Activated B cell treated with CpG ODN at 0.5 μM for 24 hours (primary cell): ENCODE results near the gene HRH2. TPM values are rescaled to one million over a fixed set of nuclear protein-coding genes. Genes with fewer than 3 reads are reported as not detected.

Experiments used
- ATAC-seq: fragments of 200-7000 bp; cut with Tn5 transposase; one replicate; pipeline ENCODE4 v1.10.0; 2021; ENCODE audit warnings: low read depth, mild to moderate bottlenecking, moderate library complexity
- CTCF ChIA-PET: fragments of 350-600 bp; sonication (Branson Sonifier 250); formaldehyde crosslinking; loops from one replicate; lab custom pipeline; 2021; ENCODE audit warnings: antibody characterized with exemption; lab: Charles Lee
- POLR2A ChIA-PET: fragments of 350-600 bp; sonication (Branson Sonifier 250); formaldehyde crosslinking; loops from one replicate; lab custom pipeline; 2021; ENCODE audit warnings: antibody characterized with exemption; lab: Charles Lee
- DNase-seq: peaks from one replicate; pipeline ENCODE4 v3.0.0; 2022
- H3K27ac Mint-ChIP-seq: one replicate; pipeline ENCODE4 v1.8.0; 2020; ENCODE audit warnings: mixed read lengths
- H3K27me3 Mint-ChIP-seq: one replicate; pipeline ENCODE4 v1.8.0; 2021; ENCODE audit warnings: mixed read lengths
- H3K36me3 Mint-ChIP-seq: one replicate; pipeline ENCODE4 v1.8.0; 2021; ENCODE audit warnings: low read depth, mixed read lengths
- H3K4me1 Mint-ChIP-seq: one replicate; pipeline ENCODE4 v1.8.0; 2021; ENCODE audit warnings: mixed read lengths
- H3K4me3 Mint-ChIP-seq: one replicate; pipeline ENCODE4 v1.8.0; 2020; ENCODE audit warnings: mild to moderate bottlenecking, mixed read lengths
- H3K9me3 Mint-ChIP-seq: one replicate; pipeline ENCODE4 v1.8.0; 2020; ENCODE audit warnings: mixed read lengths
- CTCF ChIP-seq: fragments of 200-600 bp; IDR thresholded peaks from one replicate; pipeline ENCODE4 v1.8.0; 2022; ENCODE audit warnings: antibody characterized with exemption, mild to moderate bottlenecking
- intact Hi-C: fragments of 100-400 bp; cut with micrococcal nuclease; formaldehyde crosslinking; loops from one replicate; pipeline ENCODE4 v1.15.1; 2024
- total RNA-seq: library from RNA; stranded (reverse); gene quantifications from 2 replicates; pipeline ENCODE4 v1.2.3, GENCODE V29; 2022

The HRH2 gene
- total RNA-seq, 1 donor from 2014 or later = not detected

GRCh38 chr5:175690586-175690985 is 32.7 kb downstream of the HRH2 start:
- no peaks in the 10 kb centered on the region for H3K4me1 Mint-ChIP-seq
- POLR2A ChIA-PET = no interaction called here

GRCh38 chr5:175691761-175692160 is 33.9 kb downstream of the HRH2 start:
- CTCF ChIA-PET = no interaction called here
- H3K4me1 Mint-ChIP-seq = peaks cover 5% of the 10 kb centered on the region
- peaks cover 21% of the 10 kb centered on the region for H3K27me3 Mint-ChIP-seq
- H3K36me3 Mint-ChIP-seq = no peaks in the 10 kb centered on the region
- intact Hi-C loops = no loop called here
- POLR2A ChIA-PET = no interaction called here
- DNase-seq (no peak), ATAC-seq (no peak)
- no peak for TF ChIP-seq CTCF
- no peaks in the 10 kb centered on the region for H3K9me3 Mint-ChIP-seq
- no peak overlapping the region for H3K4me3 Mint-ChIP-seq
- no peak overlapping the region for H3K27ac Mint-ChIP-seq

More at GRCh38 chr5:175690586-175690985, 32.7 kb downstream of the HRH2 start:
- Mint-ChIP-seq H3K4me3 (no peak overlapping the region), H3K9me3 (no peaks in the 10 kb centered on the region), H3K36me3 (no peaks in the 10 kb centered on the region), H3K27me3 (peaks cover 21% of the 10 kb centered on the region), H3K27ac (no peak overlapping the region)
- DNase-seq (no peak), ATAC-seq (no peak)
- intact Hi-C loops = no loop called here
- CTCF ChIA-PET = interaction anchor here (0.7 kb wide), 1 partner anchor 154 kb away, joined by 3 read pairs; no protein-coding TSS in a partner anchor
- no peak for TF ChIP-seq CTCF

- ChIA-PET CTCF (no interaction called here), POLR2A (no interaction called here)
- H3K4me3 Mint-ChIP-seq = no peak overlapping the region
- H3K36me3 Mint-ChIP-seq = no peaks in the 10 kb centered on the region
- H3K27ac Mint-ChIP-seq = no peak overlapping the region
- no peak for TF ChIP-seq CTCF
- intact Hi-C loops = no loop called here
- peaks cover 21% of the 10 kb centered on the region for H3K27me3 Mint-ChIP-seq
- no peak for DNase-seq
- H3K9me3 Mint-ChIP-seq = no peaks in the 10 kb centered on the region
- H3K4me1 Mint-ChIP-seq = peaks cover 5% of the 10 kb centered on the region
- no peak for ATAC-seq
Measured at GRCh38 chr5:175692235-175692995, 34.5 kb downstream of the HRH2 start.

GRCh38 chr5:175692996-175693710 is 35.3 kb downstream of the HRH2 start:
- H3K4me3 Mint-ChIP-seq = no peak overlapping the region

More at GRCh38 chr5:175692996-175693710, 35.3 kb downstream of the HRH2 start:
- intact Hi-C loops = no loop called here
- CTCF ChIA-PET = no interaction called here
- no peak for ATAC-seq
- TF ChIP-seq CTCF = no peak
- Mint-ChIP-seq H3K4me1 (peaks cover 5% of the 10 kb centered on the region), H3K27ac (no peak overlapping the region), H3K9me3 (no peaks in the 10 kb centered on the region), H3K36me3 (no peaks in the 10 kb centered on the region), H3K27me3 (peaks cover 19% of the 10 kb centered on the region)
- DNase-seq = no peak
- POLR2A ChIA-PET = no interaction called here
